HEK293T (cell line): Measurements from ENCODE around the gene OXSM.

ENCODE experiments used
- CTCF ChIA-PET: fragments of 350-600 bp; formaldehyde crosslinking; extraction: SDS; loops from one replicate; lab custom pipeline; 2021; ENCODE audit warnings: antibody characterized with exemption, inconsistent platforms; lab: Yijun Ruan, JAX
- POLR2A ChIA-PET: fragments of 350-600 bp; formaldehyde crosslinking; extraction: SDS; loops from one replicate; lab custom pipeline; 2020; ENCODE audit warnings: antibody characterized with exemption, inconsistent platforms; lab: Yijun Ruan, JAX
- DNase-seq: peaks from one replicate; pipeline ENCODE4 v3.0.0; 2012; ENCODE audit warnings: mixed read lengths; ENCODE audit errors: extremely low spot score
- ARNT ChIP-seq: fragments of 450-650 bp; IDR thresholded peaks from 2 replicates; pipeline ENCODE4 v1.6.1; 2017; ENCODE audit warnings: mild to moderate bottlenecking
- BHLHE40 ChIP-seq: fragments of 450-650 bp; IDR thresholded peaks from 2 replicates; pipeline ENCODE4 v1.6.1; 2016; ENCODE audit warnings: mild to moderate bottlenecking, moderate library complexity, borderline replicate concordance
- CTBP1 ChIP-seq: fragments of 450-650 bp; IDR thresholded peaks from 2 replicates; pipeline ENCODE4 v1.6.1; 2016; ENCODE audit warnings: borderline replicate concordance
- ELF4 ChIP-seq: fragments of 450-650 bp; IDR thresholded peaks from 2 replicates; pipeline ENCODE4 v1.6.1; 2017; ENCODE audit warnings: antibody characterized with exemption
- FOXA1 ChIP-seq: fragments of 450-650 bp; IDR thresholded peaks from 2 replicates; pipeline ENCODE4 v1.6.1; 2016; ENCODE audit warnings: mild to moderate bottlenecking
- FOXK2 ChIP-seq: fragments of 450-650 bp; IDR thresholded peaks from 2 replicates; pipeline ENCODE4 v1.6.1; 2016; ENCODE audit warnings: mild to moderate bottlenecking
- FOXM1 ChIP-seq: fragments of 450-650 bp; IDR thresholded peaks from 2 replicates; pipeline ENCODE4 v1.6.1; 2017; ENCODE audit warnings: mild to moderate bottlenecking, borderline replicate concordance
- HDGF ChIP-seq: fragments of 450-650 bp; IDR thresholded peaks from 2 replicates; pipeline ENCODE4 v1.6.1; 2017; ENCODE audit warnings: antibody characterized with exemption, borderline replicate concordance
- L3MBTL2 ChIP-seq: fragments of 450-650 bp; conservative IDR thresholded peaks from 2 replicates; pipeline ENCODE4 v1.6.1; 2016; ENCODE audit warnings: mild to moderate bottlenecking
- LEF1 ChIP-seq: fragments of 450-650 bp; IDR thresholded peaks from 2 replicates; pipeline ENCODE4 v1.6.1; 2017; ENCODE audit warnings: mild to moderate bottlenecking, borderline replicate concordance
- NFRKB ChIP-seq: fragments of 450-650 bp; IDR thresholded peaks from 2 replicates; pipeline ENCODE4 v1.6.1; 2016; ENCODE audit warnings: mild to moderate bottlenecking, moderate library complexity
- SP1 ChIP-seq: fragments of 450-650 bp; IDR thresholded peaks from 2 replicates; pipeline ENCODE4 v1.6.1; 2017
- SUZ12 ChIP-seq: fragments of 450-650 bp; IDR thresholded peaks from 2 replicates; pipeline ENCODE4 v1.6.1; 2016; ENCODE audit warnings: mild to moderate bottlenecking
- TARDBP ChIP-seq: fragments of 450-650 bp; IDR thresholded peaks from 2 replicates; pipeline ENCODE4 v1.6.1; 2016
- ZNF384 ChIP-seq: fragments of 450-650 bp; IDR thresholded peaks from 2 replicates; pipeline ENCODE4 v1.6.1; 2016
- TF ChIP-seq, protein P1 (sequence below): fragments of 450-650 bp; IDR thresholded peaks from 2 replicates; pipeline ENCODE4 v1.6.1; 2016

Gene OXSM

GRCh38 chr3:25817638-25818037 lies 27.7 kb downstream of the OXSM start:
- DNase-seq, result no peak
- CTCF ChIA-PET, result interaction anchor here (2.1 kb wide), 1 partner anchor 169 kb away, joined by 6 read pairs; no protein-coding TSS in a partner anchor
- POLR2A ChIA-PET, result no interaction called here
- TF ChIP-seq ARNT (no peak), BHLHE40 (no peak), LEF1 (no peak), ELF4 (no peak), ZNF384 (no peak), SUZ12 (no peak), SP1 (no peak), FOXA1 (no peak), TARDBP (no peak), HDGF (no peak), L3MBTL2 (no peak), FOXM1 (no peak), CTBP1 (no peak)
- TF ChIP-seq, protein P1, sequence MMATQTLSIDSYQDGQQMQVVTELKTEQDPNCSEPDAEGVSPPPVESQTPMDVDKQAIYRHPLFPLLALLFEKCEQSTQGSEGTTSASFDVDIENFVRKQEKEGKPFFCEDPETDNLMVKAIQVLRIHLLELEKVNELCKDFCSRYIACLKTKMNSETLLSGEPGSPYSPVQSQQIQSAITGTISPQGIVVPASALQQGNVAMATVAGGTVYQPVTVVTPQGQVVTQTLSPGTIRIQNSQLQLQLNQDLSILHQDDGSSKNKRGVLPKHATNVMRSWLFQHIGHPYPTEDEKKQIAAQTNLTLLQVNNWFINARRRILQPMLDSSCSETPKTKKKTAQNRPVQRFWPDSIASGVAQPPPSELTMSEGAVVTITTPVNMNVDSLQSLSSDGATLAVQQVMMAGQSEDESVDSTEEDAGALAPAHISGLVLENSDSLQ, result no peak

DNA sequence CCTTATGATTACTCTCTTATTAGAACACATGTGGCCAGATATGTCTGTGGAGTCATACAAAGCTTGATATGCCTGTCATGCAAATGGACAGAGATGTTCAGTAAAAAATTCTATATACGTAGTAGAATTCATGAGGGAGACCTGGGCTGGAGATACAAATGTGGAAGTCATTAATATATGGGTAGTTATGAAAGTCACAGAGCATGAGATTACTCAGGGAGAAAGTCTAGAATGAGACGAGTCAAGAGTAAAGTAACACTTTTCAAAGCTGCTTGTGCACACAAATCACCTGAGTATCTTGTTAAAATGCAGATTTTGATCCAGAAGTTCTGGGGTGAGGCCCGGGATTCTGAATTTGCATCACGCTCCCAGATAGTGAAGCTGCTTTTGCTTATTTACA lies 28.4 kb downstream of the OXSM start:
- POLR2A ChIA-PET, result no interaction called here
- CTCF ChIA-PET, result no interaction called here

DNA sequence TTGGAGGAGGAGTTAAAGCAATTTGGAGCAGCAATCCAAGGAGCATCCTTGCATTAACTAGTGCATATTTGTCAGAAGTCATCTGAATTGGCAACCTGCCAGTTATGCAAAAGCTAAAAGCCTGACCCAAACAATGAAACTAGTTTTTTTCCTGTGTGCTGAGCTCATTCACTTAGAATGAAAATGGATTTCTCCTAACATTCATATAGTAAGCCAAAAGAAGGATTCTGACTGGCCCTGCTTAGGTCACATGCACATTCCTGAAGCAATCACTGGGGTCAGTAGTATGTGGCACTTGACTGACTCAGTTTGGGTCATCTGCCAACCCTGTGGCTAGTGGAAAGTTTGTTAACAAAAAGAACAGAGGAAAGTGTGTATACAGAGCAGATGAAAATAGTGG lies 30.5 kb downstream of the OXSM start:
- POLR2A ChIA-PET, result no interaction called here

More for the DNA sequence above, 28.4 kb downstream of the OXSM start:
- TF ChIP-seq CTBP1, result no peak
- TF ChIP-seq BHLHE40, result no peak
- TF ChIP-seq SP1, result no peak
- no peak for TF ChIP-seq FOXA1
- TF ChIP-seq LEF1, result no peak
- TF ChIP-seq, protein P1, result no peak
- no peak for TF ChIP-seq NFRKB
- no peak for TF ChIP-seq TARDBP
- TF ChIP-seq SUZ12, result no peak
- no peak for TF ChIP-seq L3MBTL2
- TF ChIP-seq FOXK2, result no peak
- TF ChIP-seq ELF4, result no peak
- TF ChIP-seq ZNF384, result no peak
- no peak for TF ChIP-seq HDGF
- TF ChIP-seq ARNT, result no peak
- TF ChIP-seq FOXM1, result no peak
- no peak for DNase-seq

GRCh38 chr3:25820816-25821486 lies 31.1 kb downstream of the OXSM start:
- POLR2A ChIA-PET, result no interaction called here
- CTCF ChIA-PET, result no interaction called here
- TF ChIP-seq HDGF (no peak), TARDBP (no peak), FOXA1 (no peak), NFRKB (no peak)
- no peak for DNase-seq

More for the DNA sequence above, 30.5 kb downstream of the OXSM start:
- no peak for TF ChIP-seq NFRKB
- TF ChIP-seq ZNF384, result no peak
- no peak for TF ChIP-seq FOXM1
- no peak for TF ChIP-seq SP1
- TF ChIP-seq ARNT, result no peak
- no peak for TF ChIP-seq FOXA1
- no peak for TF ChIP-seq SUZ12
- TF ChIP-seq TARDBP, result no peak
- TF ChIP-seq CTBP1, result no peak
- no peak for TF ChIP-seq L3MBTL2
- no peak for TF ChIP-seq ELF4
- no peak for TF ChIP-seq BHLHE40
- TF ChIP-seq, protein P1, result no peak
- TF ChIP-seq FOXK2, result no peak
- TF ChIP-seq HDGF, result no peak
- TF ChIP-seq LEF1, result no peak
- CTCF ChIA-PET, result no interaction called here
- no peak for DNase-seq

DNA sequence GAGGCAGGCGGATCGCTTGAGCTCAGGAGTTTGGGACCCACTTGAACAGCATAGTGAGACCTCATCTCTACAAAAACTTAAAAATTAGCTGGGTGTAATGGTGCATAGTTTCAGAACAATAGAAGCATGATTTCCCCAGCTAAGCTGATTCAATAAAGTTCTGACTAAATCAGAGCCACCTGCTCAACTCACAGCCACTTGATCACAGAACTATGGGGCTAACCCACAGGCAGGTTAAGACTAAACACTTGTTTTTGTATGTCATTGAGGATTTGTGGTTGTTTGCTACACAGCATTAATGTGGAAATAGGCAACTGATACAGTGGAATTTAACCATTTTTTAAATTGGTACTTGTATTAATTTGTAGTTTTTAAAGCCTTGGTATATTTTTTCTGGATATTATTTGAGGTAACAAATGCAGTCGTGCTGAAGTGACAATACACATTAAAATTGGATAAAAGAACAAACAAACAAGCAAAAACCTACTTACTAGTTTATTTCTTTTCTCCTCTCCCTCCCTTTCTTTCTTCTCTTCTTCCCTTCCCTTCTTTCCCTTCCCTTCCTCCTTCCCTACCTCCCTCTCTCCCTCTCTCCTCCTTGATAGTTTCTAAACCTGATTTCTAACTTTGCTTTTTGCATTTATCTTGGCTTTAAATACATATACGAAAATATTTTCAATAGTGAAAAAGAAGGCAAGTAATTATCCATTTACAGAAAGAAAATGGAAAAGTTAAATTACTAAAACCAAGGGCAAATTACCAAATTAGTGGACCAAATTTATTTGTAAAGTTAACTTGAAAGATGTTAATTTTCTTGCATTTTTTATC lies 32.1 kb downstream of the OXSM start:
- POLR2A ChIA-PET, result no interaction called here
- DNase-seq, result no peak
- TF ChIP-seq FOXM1, result no peak
- CTCF ChIA-PET, result no interaction called here

- ChIA-PET CTCF (no interaction called here), POLR2A (no interaction called here)
- TF ChIP-seq, protein P1, result no peak
- TF ChIP-seq L3MBTL2 (no peak), CTBP1 (no peak), ELF4 (no peak)
- no peak for DNase-seq
Observed at GRCh38 chr3:25823314-25823713, 33.4 kb downstream of the OXSM start.
